Anterior cingulate cortex (tissue), 58 donors: ENCODE results near the gene CFB.
"Not testable (repeated sequence)": the region's sequence is repeated elsewhere in the genome, so short reads cannot be mapped to it uniquely, and the experiment has no call there.

Experiments
- DNase-seq, 58 donors: peaks; one replicate each; lab custom pipeline; 2025; lab: John Stamatoyannopoulos, UW

Gene CFB

DNA sequence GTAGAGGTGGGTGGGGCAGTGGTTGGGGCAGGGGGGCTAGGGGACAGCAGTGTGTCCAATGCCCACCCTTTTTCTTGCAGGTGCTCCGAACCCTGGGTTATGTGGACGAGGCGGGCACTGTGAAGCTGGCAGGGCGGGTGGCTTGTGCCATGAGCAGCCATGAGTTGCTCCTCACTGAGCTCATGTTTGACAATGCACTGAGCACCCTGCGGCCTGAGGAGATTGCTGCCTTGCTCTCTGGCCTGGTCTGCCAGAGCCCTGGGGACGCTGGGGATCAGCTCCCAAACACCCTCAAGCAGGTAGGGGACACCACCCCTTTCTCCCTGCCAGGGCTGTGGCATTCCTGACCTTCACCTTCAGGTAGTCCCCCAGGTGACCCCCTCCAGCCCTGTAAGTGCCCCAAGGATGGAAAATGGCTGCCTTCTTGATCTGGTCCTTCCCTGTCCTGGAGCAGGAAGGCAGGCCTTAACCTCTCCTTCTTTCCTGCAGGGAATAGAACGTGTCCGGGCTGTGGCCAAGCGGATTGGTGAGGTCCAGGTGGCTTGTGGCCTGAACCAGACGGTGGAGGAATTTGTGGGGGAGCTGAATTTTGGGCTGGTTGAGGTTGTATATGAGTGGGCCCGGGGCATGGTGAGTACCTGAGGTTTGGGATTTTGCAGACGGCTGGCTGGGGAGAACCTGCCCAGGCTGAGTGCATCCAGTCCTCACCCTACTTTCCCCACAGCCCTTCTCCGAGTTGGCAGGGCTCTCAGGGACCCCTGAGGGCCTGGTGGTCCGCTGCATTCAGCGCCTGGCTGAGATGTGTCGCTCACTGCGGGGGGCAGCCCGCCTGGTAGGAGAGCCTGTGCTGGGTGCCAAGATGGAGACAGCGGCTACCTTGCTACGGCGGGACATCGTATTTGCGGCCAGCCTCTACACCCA, 23.2 kb downstream of the CFB start:
- no peak for DNase-seq

DNA sequence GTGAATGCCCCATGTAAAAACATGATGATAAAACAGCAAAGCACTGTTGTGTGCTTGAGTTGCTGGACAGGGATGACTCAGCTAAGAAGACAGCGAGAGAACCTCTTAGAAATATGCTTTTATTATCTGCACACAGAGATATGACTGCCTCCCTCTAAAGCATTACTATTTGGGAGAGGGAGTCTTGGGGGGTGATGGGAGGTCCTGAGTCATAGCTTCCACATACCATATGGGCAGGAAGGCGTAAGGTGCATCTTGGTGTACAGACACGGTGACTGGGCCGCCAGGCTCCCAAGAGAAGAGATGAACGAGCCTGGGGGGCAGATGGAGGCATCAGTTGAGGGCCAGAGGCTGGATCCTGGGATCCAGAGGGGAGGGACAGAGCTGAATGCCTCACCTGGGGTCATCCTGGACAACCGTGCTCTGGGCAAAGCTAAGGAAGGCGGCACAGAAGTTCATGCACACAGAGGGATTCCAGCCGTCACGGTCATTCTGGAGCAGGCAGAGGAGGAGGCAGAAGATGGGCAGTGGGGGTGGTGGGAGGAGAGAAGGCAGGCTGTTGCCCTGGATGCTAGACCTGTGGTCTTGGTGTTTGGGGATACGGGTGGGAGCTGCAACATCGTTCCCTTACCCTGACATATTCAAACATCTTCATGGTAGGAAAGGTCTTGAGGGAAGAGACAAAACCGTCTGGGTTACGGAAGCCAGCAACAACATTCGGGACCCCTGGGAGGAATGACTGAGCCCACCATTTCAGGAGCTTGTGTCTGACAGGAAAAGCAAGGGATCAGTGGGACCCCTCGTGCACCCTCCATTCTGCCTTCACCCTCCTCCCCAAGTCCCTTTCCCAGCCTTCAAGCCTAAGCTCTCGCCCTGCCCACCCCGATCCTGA, 24.1 kb downstream of the CFB start:
- no peak for DNase-seq

DNA sequence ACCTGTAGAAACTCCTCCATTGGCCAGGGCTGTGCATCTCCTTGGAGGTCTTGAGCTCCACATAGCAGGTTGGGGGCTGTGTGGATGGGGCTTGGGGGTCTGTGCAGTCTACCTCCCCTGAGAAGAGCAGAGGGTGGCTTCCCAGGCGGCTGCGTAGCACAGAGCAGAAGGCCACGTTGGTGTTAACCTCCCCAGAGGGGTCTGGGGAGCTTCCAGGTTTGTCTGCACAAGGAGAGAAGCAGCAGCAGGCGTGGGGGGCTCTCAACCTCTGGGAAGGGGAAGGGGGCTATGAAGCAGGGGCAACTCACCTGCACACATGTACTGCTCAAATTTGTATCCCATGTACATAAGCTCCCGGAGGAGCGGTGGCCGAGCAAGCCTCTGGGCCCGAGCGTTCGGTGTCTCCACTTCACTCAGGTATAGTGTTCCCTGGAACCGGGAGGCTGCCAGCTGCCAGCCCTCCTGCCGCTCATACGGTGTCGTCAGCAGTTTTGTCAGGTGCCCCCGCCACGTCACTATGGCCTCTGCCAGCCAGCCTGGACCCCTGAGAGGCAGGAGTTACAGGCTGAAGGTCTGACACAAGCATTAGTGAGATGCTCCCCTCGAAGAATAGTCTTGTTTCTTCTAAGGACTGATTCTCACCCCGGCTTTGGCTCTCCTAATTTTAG, 24.8 kb downstream of the CFB start:
- peak in 1 of 58 donors; percentile 17 for DNase-seq

DNA sequence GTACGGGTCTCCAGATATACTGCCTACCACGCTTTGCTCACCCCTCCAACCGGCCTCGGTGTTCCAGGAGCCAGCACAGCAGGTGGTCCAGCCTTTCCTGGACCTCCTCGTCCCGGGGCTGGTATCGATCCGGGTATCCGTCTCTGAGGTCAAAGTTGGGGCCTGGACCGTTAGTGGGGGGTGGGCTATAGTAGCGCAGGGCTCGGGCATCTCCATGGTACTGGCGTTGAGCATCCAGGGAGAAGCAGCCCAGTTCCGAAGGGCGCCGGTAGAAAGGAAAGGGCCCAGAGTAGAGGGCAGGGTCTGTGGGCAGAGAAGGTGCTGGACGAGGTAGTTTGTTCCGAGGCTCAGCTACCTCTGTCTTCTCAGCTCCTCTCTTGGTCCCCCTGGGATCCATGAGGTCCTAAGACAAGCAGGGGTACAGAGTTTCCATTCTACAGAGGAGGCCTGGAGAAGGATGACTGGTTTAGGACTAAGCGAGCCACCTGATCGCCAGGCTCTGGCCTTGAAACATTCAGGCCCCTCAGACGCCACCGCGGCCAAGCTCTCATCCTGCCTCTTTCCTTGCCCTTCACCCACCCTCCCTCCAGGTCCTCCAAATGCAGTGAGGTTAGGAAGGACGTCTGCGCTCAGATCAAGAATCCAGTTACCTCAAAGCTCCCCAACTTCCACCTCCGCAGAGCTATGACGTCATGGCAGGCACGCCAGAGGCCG, 25.5 kb downstream of the CFB start:
- peak in 5 of 58 donors; percentile 15 to 48 (median 31) for DNase-seq

DNA sequence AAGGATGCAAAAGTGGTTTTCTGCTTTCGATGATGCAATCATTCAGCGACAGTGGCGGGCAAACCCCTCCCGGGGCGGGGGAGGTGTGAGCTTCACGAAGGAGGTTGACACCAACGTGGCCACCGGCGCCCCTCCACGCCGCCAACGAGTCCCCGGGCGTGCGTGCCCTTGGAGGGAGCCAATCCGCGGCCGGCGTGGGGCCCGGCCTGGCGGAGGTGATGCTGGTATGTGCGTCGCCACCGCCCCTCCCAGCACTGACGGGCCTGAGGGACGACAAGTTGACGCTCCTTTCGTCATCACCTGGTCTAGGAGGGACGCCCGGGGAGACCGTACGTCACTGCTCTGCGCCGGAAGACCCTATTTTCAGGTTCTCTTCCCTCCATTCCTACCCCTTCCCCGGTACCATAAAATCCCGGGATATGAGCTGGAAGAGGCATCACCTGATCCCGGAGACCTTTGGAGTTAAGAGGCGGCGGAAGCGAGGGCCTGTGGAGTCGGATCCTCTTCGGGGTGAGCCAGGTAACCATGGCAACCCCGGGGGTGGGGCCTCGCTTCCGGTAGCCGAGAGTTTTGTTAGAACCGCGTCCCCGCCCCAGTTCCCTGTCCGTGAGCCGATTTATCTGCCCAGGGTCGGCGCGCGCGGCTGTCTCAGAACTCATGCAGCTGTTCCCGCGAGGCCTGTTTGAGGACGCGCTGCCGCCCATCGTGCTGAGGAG, 26.3 kb downstream of the CFB start, which contains the start of gene DXO:
TSS of gene DXO (minus strand) at position 146 of the 716 bp plus-strand sequence. CDS start 463 bp downstream, outside the sequence.
- peak; percentile 61 to 100 (median 94) for DNase-seq

DNA sequence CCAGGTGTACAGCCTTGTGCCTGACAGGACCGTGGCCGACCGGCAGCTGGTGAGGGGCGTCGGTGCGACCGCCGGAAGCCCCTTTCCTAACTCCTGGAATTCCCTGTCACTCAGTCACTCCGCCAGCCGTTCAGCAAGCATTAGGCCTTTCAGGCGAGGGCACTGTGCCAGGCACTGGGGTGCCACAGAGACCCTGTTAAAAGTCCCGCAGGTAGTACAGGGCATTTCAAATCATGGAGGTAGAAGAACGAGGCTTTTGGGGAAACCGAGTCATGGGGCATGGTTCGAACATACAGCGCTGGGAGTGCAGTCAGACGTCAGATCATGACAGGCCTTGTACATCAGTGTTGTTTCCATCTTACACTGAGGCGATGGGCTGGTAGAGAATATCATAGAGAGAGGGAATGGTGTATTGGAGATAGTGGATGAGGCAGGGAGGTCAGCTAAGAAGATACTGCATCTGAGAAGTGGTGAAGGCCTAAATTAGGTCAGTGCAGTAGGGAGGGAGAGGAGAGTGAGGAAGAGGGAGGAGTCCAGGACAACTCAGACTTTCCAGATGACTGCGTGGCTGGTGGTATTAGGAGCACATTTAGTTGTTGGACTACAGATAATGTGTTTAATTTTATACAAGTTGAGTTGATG, 26.9 kb downstream of the CFB start:
- no peak for DNase-seq

DNA sequence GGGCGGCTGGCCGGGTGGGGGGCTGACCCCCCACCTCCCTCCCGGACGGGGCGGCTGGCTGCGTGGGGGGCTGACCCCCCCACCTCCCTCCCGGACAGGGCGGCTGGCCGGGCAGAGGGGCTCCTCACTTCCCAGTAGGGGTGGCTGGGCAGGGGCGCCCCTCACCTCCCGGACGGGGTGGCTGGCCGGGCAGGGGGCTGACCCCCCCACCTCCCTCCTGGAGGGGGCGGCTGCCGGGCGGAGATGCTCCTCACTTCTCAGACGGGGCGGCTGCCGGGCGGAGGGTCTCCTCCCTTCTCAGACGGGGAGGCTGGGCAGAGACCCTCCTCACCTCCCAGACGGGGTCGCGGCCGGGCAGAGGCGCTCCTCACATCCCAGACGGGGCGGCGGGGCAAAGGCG, 30.2 kb downstream of the CFB start:
- DNase-seq = not testable (repeated sequence)

DNA sequence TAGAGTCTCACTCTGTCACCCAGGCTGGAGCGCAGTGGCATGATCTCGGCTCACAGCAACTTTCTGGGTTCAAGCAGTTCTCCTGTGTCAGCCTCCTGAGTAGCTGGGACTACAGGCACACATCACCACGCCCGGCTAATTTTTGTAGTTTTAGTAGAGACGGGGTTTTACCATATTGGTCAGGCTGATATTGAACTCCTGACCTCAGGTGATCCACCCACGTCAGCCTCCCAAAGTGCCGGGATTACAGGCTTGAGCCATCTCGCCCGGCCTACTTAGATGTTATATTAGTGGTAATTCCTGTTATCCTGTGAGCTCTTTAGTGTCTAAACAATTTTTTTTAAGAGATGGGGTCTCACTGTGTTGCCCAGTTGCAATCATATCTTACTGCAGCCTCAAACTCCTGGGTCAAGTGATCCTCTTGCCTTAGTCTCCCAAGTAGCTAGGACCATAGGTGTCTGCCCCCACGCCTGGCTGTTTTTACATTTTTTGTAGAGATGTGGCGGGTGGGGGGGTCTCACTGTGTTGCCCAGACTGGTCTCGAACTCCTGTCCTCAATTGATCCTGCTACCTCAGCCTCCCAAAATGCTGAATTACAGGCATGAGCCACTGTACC, 32.0 kb downstream of the CFB start:
- DNase-seq = no peak

DNA sequence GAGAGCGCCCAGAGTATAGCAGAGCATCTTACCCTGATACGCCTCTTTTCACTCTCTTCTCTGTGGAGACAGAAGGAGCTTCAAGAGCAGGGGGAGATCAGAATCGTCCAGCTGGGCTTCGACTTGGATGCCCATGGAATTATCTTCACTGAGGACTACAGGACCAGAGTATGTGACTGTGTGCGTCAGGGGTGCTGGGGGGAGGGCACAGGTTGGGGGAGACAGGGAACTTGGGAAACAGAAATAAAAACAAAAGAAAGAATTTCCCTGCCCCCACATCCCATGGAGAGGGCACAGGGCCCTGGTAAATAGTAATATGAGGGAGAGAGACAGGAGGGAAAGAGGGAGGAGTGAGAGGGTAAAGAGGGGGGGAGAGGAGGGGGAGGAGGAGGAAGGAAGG, 32.9 kb downstream of the CFB start:
- DNase-seq = no peak

DNA sequence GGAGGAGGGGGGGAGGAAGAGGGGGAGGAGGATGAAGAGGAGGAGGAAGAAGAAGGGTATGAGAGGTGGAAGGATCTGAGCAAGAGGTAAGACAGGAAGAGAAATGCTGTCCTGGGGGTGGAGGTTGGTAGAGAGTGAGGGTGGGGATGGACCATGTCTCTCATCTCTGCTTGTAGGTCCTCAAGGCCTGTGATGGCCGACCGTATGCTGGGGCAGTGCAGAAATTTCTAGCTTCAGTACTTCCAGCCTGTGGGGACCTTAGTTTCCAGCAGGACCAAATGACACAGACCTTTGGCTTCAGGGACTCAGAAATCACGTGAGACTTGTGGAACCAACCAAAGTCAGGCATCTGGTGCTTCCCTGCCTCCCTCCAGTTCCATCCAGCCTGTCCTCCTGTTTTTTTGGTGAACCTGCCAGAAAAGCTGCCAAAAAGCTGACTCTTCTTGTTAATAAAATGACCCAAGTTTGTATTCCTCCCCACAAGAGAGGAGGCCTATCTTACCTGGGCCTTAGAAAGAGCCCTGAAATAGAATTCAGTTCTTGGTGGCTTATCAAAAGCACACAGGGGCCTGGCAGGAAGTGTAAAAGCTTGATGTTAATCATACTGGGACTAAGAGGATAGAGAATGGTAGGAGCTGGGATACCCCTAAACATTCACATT, 33.5 kb downstream of the CFB start:
- no peak for DNase-seq

DNA sequence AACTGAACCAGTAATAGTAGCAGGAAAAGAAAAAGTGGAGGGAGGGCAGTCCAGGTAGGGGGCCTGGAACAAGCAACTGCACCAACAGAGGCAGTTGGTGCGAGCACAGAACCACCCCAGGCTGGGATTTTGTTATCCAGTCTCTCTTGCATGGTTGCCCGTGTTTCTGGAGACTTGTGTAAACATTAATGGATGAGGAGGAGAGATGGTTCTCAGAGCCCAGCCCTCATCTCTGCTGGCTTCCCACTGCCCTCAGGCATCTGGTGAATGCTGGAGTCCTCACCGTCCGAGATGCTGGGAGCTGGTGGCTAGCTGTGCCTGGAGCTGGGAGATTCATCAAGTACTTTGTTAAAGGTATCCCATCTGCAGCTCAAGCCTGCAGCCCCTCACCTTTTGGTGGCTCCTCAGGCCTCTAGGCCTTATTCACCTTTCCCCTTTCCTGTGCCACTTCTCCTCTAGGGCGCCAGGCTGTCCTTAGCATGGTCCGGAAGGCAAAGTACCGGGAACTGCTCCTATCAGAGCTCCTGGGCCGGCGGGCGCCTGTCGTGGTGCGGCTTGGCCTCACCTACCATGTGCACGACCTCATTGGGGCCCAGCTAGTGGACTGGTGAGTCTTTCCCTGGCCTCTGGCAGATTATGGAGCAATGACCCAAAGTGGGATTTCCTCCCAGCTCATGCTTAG, 34.4 kb downstream of the CFB start:
- not testable (repeated sequence) for DNase-seq

DNA sequence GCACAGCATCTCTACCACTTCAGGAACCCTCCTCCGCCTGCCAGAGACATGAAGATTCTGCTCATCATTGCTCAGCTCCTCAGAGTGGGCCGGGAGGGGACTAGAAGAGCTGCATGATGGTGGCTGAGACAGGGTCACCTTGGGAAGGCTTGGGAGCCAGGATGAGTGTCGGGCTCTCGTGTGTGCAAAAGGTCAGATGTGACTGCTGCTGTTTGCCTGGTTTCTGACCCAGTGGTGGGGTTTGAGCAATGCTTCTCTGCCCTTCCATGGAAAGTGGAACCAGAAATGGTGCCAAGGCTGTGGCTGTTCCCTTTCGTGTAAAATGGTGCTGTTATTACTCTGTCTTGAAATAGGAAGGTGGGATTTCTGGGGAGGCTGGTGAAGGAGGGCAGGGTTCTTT, 35.1 kb downstream of the CFB start:
- DNase-seq = not testable (repeated sequence)

DNA sequence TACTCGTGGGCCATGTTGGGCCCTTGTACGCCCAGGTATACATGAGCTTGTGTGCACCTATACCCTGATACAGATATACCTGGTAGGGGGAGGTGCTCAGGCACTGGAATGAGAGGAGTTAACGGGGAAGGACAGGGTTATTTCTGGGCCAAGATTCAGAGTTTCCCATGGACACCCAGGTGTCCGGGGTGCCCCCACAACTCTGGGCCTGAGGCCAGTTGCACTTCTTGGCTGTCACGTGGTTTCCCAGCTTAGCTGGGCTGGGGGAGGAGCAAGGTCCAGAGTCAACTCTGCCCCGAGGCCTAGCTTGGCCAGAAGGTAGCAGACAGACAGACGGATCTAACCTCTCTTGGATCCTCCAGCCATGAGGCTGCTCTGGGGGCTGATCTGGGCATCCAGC, 35.8 kb downstream of the CFB start, which contains the start of gene C4A:
TSS of gene C4A (plus strand) at position 314 of the 400 bp plus-strand sequence. CDS start at position 365, 51 bp downstream.
- DNase-seq = not testable (repeated sequence)

DNA sequence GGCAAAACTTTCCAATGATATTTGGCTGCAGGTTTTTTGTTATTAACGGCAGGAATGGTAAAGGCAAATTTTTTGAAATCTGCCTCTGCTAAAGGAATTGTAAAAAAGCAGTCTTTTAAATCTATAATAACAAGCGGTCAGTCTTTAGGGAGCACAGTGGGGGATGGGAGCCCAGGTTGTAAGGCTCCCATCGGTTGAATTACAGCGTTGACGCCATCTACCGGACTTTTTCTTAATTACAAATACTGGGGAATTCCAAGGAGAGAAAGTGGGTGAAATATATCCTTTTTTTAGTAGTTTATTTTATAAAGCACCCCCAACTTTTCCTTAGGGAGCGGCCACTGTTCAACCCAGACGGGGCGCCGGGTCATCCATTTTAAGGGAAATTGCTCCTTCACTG, 43.5 kb downstream of the CFB start:
- not testable (repeated sequence) for DNase-seq

DNA sequence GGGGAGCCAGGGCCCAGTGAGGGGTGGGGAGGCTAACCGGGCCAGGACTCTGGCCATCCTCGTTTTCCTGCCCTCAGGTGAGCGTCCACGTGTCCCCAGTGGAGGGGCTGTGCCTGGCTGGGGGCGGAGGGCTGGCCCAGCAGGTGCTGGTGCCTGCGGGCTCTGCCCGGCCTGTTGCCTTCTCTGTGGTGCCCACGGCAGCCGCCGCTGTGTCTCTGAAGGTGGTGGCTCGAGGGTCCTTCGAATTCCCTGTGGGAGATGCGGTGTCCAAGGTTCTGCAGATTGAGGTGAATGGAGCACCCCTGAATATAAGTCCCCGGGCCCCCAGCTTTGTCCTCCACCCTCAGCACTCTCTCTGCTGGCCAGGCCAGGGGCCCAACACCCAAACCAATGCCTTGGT, 48.5 kb downstream of the CFB start:
- DNase-seq = not testable (repeated sequence)

DNA sequence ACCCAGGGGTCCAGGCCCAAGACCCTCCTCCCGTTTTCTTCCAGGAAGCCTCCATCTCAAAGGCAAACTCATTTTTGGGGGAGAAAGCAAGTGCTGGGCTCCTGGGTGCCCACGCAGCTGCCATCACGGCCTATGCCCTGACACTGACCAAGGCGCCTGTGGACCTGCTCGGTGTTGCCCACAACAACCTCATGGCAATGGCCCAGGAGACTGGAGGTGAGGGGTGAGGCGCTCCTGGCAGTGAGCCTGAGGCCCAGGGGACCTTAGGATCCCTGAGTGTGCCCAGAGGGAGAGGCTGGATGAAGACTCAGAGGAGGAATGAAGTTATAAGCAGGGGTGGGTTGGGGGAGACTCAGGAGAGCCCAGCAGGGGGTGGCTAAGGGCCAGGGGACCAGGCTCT, 50.5 kb downstream of the CFB start:
- DNase-seq = not testable (repeated sequence)
